Measurements from ENCODE around the gene FBXW9. TPM values are rescaled to one million over a fixed set of nuclear protein-coding genes. Genes with fewer than 3 reads are reported as not detected.

Gene FBXW9
- total and polyA plus RNA-seq, 2 experiments from 2014 or later, result 6.6 to 19.4 TPM

DNA sequence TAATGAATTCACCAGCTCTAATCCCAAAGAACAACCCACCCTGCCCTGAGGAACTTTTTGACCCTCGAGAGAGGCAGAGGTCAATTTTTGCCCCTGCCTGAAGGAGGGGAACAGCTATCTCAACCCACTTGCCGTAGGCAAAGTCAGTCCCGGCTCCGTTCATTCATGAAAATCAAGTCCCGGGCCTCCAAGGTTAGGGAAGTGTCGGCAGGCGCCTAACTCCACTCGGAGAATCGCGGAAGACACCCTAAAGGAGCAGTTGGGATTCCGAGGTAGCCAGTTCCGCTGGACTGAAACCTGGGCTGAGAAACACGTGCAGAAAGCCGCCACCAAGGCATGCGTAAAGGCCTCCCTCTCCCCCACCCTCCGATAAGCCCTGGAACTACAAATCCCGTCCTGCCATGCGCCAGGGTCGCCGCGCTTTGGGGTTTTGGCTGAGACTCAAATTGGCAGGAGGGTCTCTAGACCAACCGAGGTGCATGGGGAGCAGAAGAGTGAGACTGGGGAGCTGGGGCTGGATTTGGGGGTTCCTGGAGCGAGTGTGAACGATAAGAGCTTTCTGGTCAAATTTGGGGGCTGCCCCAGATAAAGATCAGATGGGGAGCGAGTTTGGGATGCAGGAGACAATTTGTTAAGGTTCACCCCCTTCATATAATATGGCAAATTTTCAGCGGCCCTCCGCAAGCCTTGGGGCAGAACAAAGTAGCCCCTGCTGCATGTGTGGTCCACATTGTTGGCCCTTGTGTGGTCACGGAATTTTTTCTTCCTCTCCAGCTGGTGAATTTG lies 27.4 kb upstream of the FBXW9 start, which contains the start of gene TNPO2:
TSS of gene TNPO2 (minus strand) at position 292 of the 786 bp plus-strand sequence. CDS start 2,955 bp downstream, outside the sequence.
- peak within 1 kb of the TSS; percentile 91 for H3K4me3 Mint-ChIP-seq
- H3K36me3 Mint-ChIP-seq (ENCODE audit: low read depth), result peaks cover 35% of the 10 kb centered on the region
- ATAC-seq (peak; percentile 50), DNase-seq (ENCODE audit: low spot score) (peak; percentile 94)
- H3K4me1 ChIP-seq (ENCODE audit: insufficient read depth), result peaks cover 9% of the 10 kb centered on the region; the same call in 1 of the 2 replicates
- H2AFZ ChIP-seq, result 0 out of 2 replicates have a peak within 1 kb of the TSS, but pooled peaks have one; percentile 34
- no peaks in the 10 kb centered on the region for H3K9me2 ChIP-seq (ENCODE audit: insufficient read depth)
- H3K4me3 ChIP-seq, result peak within 1 kb of the TSS; percentile 80
- peaks cover 24% of the 10 kb centered on the region for H3K27me3 Mint-ChIP-seq (ENCODE audit: insufficient read depth, low read depth, poor library complexity)
- H3K4me1 Mint-ChIP-seq, result peaks cover 15% of the 10 kb centered on the region
- peak within 1 kb of the TSS; percentile 95 for H3K27ac Mint-ChIP-seq
- peaks cover 52% of the 10 kb centered on the region for H3K79me2 ChIP-seq (replicated peaks; ENCODE audit: insufficient read depth)
- H3K4me2 ChIP-seq, result peak within 1 kb of the TSS; percentile 87
- no peaks in the 10 kb centered on the region for H3K27me3 ChIP-seq (ENCODE audit: insufficient read depth)
- H3F3A ChIP-seq (replicated peaks; ENCODE audit: low read depth), result peaks cover 30% of the 10 kb centered on the region
- H3K36me3 ChIP-seq (ENCODE audit: insufficient read depth), result no peaks in the 10 kb centered on the region
- H3K27ac ChIP-seq (ENCODE audit: low read depth), result peak within 1 kb of the TSS; percentile 83
- peaks cover 12% of the 10 kb centered on the region; the same call in 1 of the 2 replicates for H4K20me1 ChIP-seq (replicated peaks; ENCODE audit: insufficient read depth)
- no peaks in the 10 kb centered on the region; the same call in 2 of the 3 replicates for H3K9me3 Mint-ChIP-seq
- TF ChIP-seq ZNF114 (CRISPR knock-in tag; IDR thresholded peaks at IDR 0.05) (no peak), ZNF331 (CRISPR knock-in tag; IDR thresholded peaks at IDR 0.05; ENCODE audit: low read depth) (no peak), EZH2 (IDR thresholded peaks at IDR 0.05; ENCODE audit: low read depth, unreplicated experiment) (no peak), CREB1 (CRISPR knock-in tag; IDR thresholded peaks at IDR 0.05; ENCODE audit: low read depth) (0 out of 2 replicates have a peak, but pooled peaks have one; percentile 23), JUNB (IDR thresholded peaks at IDR 0.05; ENCODE audit: unreplicated experiment) (no peak), POLR2AphosphoS5 (IDR thresholded peaks at IDR 0.05; ENCODE audit: low read depth) (peak; percentile 87; the same call in 1 of the 2 replicates), NANOG (IDR thresholded peaks at IDR 0.05; ENCODE audit: borderline replicate concordance) (no peak), STAT1 (IDR thresholded peaks at IDR 0.05; ENCODE audit: unreplicated experiment) (no peak), REST (IDR thresholded peaks at IDR 0.05; ENCODE audit: unreplicated experiment) (no peak), CTCF (conservative IDR thresholded peaks at IDR 0.05; ENCODE audit: low read depth in 2 of 2) (no peak), ZNF462 (CRISPR knock-in tag; IDR thresholded peaks at IDR 0.05) (no peak), EZH2phosphoT487 (IDR thresholded peaks at IDR 0.05; ENCODE audit: unreplicated experiment) (no peak)
- TF ChIP-seq, protein P1, sequence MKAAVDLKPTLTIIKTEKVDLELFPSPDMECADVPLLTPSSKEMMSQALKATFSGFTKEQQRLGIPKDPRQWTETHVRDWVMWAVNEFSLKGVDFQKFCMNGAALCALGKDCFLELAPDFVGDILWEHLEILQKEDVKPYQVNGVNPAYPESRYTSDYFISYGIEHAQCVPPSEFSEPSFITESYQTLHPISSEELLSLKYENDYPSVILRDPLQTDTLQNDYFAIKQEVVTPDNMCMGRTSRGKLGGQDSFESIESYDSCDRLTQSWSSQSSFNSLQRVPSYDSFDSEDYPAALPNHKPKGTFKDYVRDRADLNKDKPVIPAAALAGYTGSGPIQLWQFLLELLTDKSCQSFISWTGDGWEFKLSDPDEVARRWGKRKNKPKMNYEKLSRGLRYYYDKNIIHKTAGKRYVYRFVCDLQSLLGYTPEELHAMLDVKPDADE (IDR thresholded peaks at IDR 0.05), result peak; percentile 88
